Mesenchymal stem cell (in vitro differentiated cells and primary cell): ENCODE measurements around the gene IL18RAP.

Source experiments
- DNase-seq: peaks from one replicate; pipeline ENCODE4 v3.0.0-alpha.2; 2013
- H2AFZ ChIP-seq: one replicate; pipeline ENCODE4 v1.6.1; 2013; ENCODE audit warnings: low read depth, mild to moderate bottlenecking, control low read depth, inconsistent platforms, low read length, moderate library complexity
- H2AK5ac ChIP-seq: 2 replicates; pipeline ENCODE4 v1.6.1; 2013; ENCODE audit warnings: low read length, moderate library complexity, mild to moderate bottlenecking, inconsistent platforms; ENCODE audit not compliant: severe bottlenecking
- H2BK120ac ChIP-seq: one replicate; pipeline ENCODE4 v1.6.1; 2013; ENCODE audit warnings: low read depth, mild to moderate bottlenecking, inconsistent platforms, low read length, moderate library complexity
- H2BK12ac ChIP-seq, 2 experiments: one replicate each; pipeline ENCODE4 v1.6.1; 2013; ENCODE audit warnings: inconsistent platforms in 2 of 2, low read length in 2 of 2, mild to moderate bottlenecking in 2 of 2, moderate library complexity in 2 of 2, control low read depth in 1 of 2
- H2BK15ac ChIP-seq: one replicate; pipeline ENCODE4 v1.6.1; 2013; ENCODE audit warnings: mild to moderate bottlenecking, low read depth, inconsistent platforms; ENCODE audit not compliant: poor library complexity, severe bottlenecking
- H2BK5ac ChIP-seq: 2 replicates; pipeline ENCODE4 v1.6.1; 2013; ENCODE audit warnings: low read depth, mild to moderate bottlenecking, low read length, control low read depth, inconsistent platforms; ENCODE audit not compliant: poor library complexity, severe bottlenecking
- H3K14ac ChIP-seq, 2 experiments: one replicate each; pipeline ENCODE4 v1.6.1; 2013; ENCODE audit warnings: inconsistent platforms in 2 of 2, low read length in 2 of 2, control low read depth in 1 of 2, mild to moderate bottlenecking in 1 of 2, moderate library complexity in 1 of 2
- H3K18ac ChIP-seq, 2 experiments: one replicate each; pipeline ENCODE4 v1.6.1; 2013; ENCODE audit warnings: inconsistent platforms in 2 of 2, low read length in 2 of 2, control low read depth in 1 of 2, low read depth in 1 of 2, mild to moderate bottlenecking in 1 of 2
- H3K23ac ChIP-seq, 2 experiments: one replicate each; pipeline ENCODE4 v1.6.1; 2013; ENCODE audit warnings: inconsistent platforms in 2 of 2, low read length in 2 of 2, mild to moderate bottlenecking in 2 of 2, moderate library complexity in 2 of 2, control low read depth in 1 of 2
- H3K27ac ChIP-seq: 2 replicates; pipeline ENCODE4 v1.5.1; 2013; ENCODE audit warnings: mild to moderate bottlenecking, moderate library complexity, low read length, control low read depth, inconsistent platforms; ENCODE audit not compliant: poor library complexity, severe bottlenecking
- H3K27me3 ChIP-seq, 2 experiments: 2 replicates each; pipeline versions ENCODE4 v1.6.1 to v1.7.0; 2013; ENCODE audit warnings: low read length in 2 of 2, mild to moderate bottlenecking in 2 of 2, moderate library complexity in 2 of 2, control low read depth in 1 of 2, inconsistent platforms in 1 of 2; ENCODE audit not compliant: control insufficient read depth in 1 of 2, insufficient read depth in 1 of 2
- H3K36me3 ChIP-seq, 2 experiments: 2 replicates each; pipeline versions ENCODE4 v1.6.1 to v1.7.0; 2013; ENCODE audit warnings: low read length in 2 of 2, control low read depth in 1 of 2, inconsistent platforms in 1 of 2, low read depth in 1 of 2, mild to moderate bottlenecking in 1 of 2; ENCODE audit not compliant: insufficient read depth in 2 of 2, control insufficient read depth in 1 of 2
- H3K4ac ChIP-seq, 2 experiments: one replicate each; pipeline ENCODE4 v1.6.1; 2013; ENCODE audit warnings: inconsistent platforms in 2 of 2, low read length in 2 of 2, mild to moderate bottlenecking in 2 of 2, moderate library complexity in 2 of 2, control low read depth in 1 of 2, low read depth in 1 of 2
- H3K4me1 ChIP-seq: 2 replicates; pipeline ENCODE4 v1.6.1; 2013; ENCODE audit warnings: low read depth, low read length, control low read depth; ENCODE audit not compliant: control insufficient read depth, insufficient read depth
- H3K4me2 ChIP-seq: 2 replicates; pipeline ENCODE4 v1.6.1; 2013; ENCODE audit warnings: low read length, mild to moderate bottlenecking, inconsistent platforms; ENCODE audit not compliant: poor library complexity, severe bottlenecking
- H3K4me3 ChIP-seq, 2 experiments: 2 replicates each; pipeline versions ENCODE4 v1.5.1 to v1.7.0; 2013; ENCODE audit warnings: low read length in 2 of 2, mild to moderate bottlenecking in 2 of 2, control low read depth in 1 of 2, low read depth in 1 of 2; ENCODE audit not compliant: insufficient read depth in 1 of 2
- H3K79me1 ChIP-seq: replicated peaks from 2 replicates; pipeline ENCODE4 v1.6.1; 2013; ENCODE audit warnings: mild to moderate bottlenecking, control low read depth, low read length, inconsistent platforms; ENCODE audit not compliant: poor library complexity, severe bottlenecking
- H3K9ac ChIP-seq: 2 replicates; pipeline ENCODE4 v1.7.0; 2013; ENCODE audit warnings: mild to moderate bottlenecking, low read length, moderate library complexity
- H3K9me3 ChIP-seq: 2 replicates; pipeline ENCODE4 v1.7.0; 2013; ENCODE audit warnings: mild to moderate bottlenecking, low read length; ENCODE audit not compliant: control insufficient read depth
- H4K8ac ChIP-seq: one replicate; pipeline ENCODE4 v1.6.1; 2013; ENCODE audit warnings: inconsistent platforms, mild to moderate bottlenecking, low read length, moderate library complexity
- H4K91ac ChIP-seq: one replicate; pipeline ENCODE4 v1.6.1; 2013; ENCODE audit warnings: mild to moderate bottlenecking, low read length, inconsistent platforms
- WGBS: methylation state at CpG from one replicate; pipeline ENCODE4 v1.1.7; 2013; ENCODE audit warnings: mixed read lengths; 5-methylcytosine and 5-hydroxymethylcytosine counted together

Gene IL18RAP

DNA sequence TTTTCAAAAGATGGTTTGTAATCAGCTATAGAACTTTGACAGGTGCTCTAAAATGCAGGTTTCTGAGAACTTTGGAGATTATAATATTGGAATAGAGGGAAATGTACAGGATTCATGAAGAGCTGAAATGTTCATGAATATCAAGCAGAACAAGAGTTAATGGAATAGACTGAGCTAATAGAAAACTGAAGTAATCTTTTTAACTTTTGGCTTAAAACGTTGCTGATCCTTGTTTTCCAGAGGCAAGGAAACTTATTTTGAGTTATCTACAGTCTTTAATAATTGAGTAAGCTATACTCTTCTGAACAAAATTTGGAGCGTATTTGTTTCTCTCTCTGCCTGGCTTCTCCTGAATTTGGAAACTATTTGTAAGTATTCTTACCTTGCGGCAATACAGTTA, 10.8 kb upstream of the IL18RAP start:
- no peak overlapping the region for H4K8ac ChIP-seq
- no peak overlapping the region for H3K4me2 ChIP-seq
- no peak overlapping the region for H3K4ac ChIP-seq
- H3K23ac ChIP-seq: no peak overlapping the region
- peaks cover 0 to 4% of the 10 kb centered on the region in 2 experiments for H3K27me3 ChIP-seq
- H2BK15ac ChIP-seq: no peak overlapping the region
- H2BK12ac ChIP-seq: no peak overlapping the region
- WGBS: 71% methylated on average over 3 of the region's 3 CpGs
- H3K14ac ChIP-seq: no peak overlapping the region
- H2AK5ac ChIP-seq: no peak overlapping the region
- H3K36me3 ChIP-seq: no peaks in the 10 kb centered on the region
- peaks cover 10% of the 10 kb centered on the region for H3K9me3 ChIP-seq
- H3K18ac ChIP-seq: no peak overlapping the region
- H3K4me3 ChIP-seq: no peak overlapping the region
- H2BK5ac ChIP-seq: no peak overlapping the region
- no peaks in the 10 kb centered on the region for H3K4me1 ChIP-seq
- no peak overlapping the region for H2AFZ ChIP-seq
- H2BK120ac ChIP-seq: no peak overlapping the region
- H4K91ac ChIP-seq: no peak overlapping the region
- H3K27ac ChIP-seq: no peak overlapping the region
- no peaks in the 10 kb centered on the region for H3K79me1 ChIP-seq
- DNase-seq: no peak
- H3K9ac ChIP-seq: no peak overlapping the region

DNA sequence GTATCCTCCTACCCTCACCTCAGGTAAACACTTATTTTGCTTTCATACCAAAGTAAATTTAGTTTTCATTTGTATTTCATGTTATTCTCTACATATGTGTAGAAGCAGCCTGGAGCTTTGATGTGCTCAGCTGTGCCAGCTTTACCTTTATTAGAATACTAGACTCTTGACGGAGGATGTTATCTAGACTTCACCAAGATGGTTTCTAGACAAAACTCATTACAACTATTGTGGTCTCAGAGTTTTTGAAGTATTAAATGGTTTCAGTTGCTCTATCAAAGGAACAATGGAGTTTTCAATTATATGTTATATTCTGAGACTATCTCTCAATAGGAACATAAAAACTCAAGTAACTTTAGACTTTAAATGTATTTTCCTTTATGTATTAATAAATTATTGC, 5.0 kb upstream of the IL18RAP start:
- no peak overlapping the region for H3K27ac ChIP-seq
- no peaks in the 10 kb centered on the region for H3K4me1 ChIP-seq
- H3K23ac ChIP-seq: no peak overlapping the region
- no peaks in the 10 kb centered on the region for H3K79me1 ChIP-seq
- H3K27me3 ChIP-seq: peaks cover 7 to 47% of the 10 kb centered on the region in 2 experiments
- H3K9ac ChIP-seq: no peak overlapping the region
- no peak overlapping the region for H2BK15ac ChIP-seq
- H2AFZ ChIP-seq: no peak overlapping the region
- no peak overlapping the region for H3K14ac ChIP-seq
- no peak overlapping the region for H3K4me2 ChIP-seq
- no peak overlapping the region for H4K91ac ChIP-seq
- DNase-seq: no peak
- H2BK12ac ChIP-seq: no peak overlapping the region
- no peak overlapping the region for H2BK120ac ChIP-seq
- H4K8ac ChIP-seq: no peak overlapping the region
- no peak overlapping the region for H2AK5ac ChIP-seq
- H3K4ac ChIP-seq: no peak overlapping the region
- H3K18ac ChIP-seq: no peak overlapping the region
- 100% methylated on average over 1 of the region's 1 CpG for WGBS
- no peak overlapping the region for H3K4me3 ChIP-seq
- H3K36me3 ChIP-seq: no peaks in the 10 kb centered on the region
- H2BK5ac ChIP-seq: no peak overlapping the region
- no peaks in the 10 kb centered on the region for H3K9me3 ChIP-seq

DNA sequence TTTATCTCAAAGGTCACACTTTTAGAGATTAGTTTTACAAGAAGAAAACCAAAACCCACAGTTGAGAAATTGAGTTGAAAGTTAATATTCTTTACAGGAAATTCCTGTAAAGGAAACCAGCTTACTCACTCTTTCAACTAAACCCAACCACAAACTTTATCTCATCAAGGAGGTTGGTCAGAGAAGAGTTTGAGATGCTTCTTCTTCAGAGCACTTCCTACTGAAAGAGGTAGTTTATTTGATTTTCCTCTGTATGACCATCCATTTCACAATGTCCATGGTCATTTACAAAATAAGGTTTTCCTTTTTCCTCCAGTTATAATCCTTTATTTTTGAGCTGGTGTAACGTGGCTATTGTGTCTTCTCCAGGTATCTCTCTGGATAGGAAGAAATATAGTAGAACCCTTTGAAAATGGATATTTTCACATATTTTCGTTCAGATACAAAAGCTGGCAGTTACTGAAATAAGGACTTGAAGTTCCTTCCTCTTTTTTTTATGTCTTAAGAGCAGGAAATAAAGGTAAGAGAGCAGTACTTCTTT, 4.5 kb upstream of the IL18RAP start:
- Histone ChIP-seq H4K91ac (no peak overlapping the region), H3K18ac (no peak overlapping the region)
- WGBS: 60% methylated on average over 1 of the region's 2 CpGs

DNA sequence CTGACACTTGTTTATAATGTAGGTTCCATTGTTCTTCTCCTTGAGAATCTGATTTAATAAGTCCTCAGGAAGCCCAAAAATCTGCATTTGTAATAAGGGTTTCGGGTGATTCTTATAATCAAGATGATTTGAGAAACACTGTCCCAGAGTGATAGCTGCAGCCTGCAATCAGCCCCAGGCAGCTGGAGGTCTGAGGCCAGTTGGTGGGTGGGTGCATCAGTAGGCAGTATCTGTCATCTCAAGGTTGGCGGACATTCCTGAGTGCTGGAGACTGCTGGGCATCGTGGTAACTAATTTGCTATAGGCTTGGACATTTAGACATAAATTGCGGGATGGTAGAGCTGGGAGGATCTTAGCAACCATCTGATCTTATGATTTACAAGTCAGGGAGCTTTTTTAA, 2.7 kb upstream of the IL18RAP start:
- Histone ChIP-seq H2AFZ (no peak overlapping the region), H3K14ac (no peak overlapping the region), H4K91ac (no peak overlapping the region), H2BK120ac (no peak overlapping the region), H3K9ac (no peak overlapping the region), H2BK15ac (no peak overlapping the region), H3K27me3 (peaks cover 7 to 58% of the 10 kb centered on the region in 2 experiments), H4K8ac (no peak overlapping the region), H2BK5ac (no peak overlapping the region), H2BK12ac (no peak overlapping the region), H2AK5ac (no peak overlapping the region), H3K4me3 (no peak overlapping the region), H3K9me3 (no peaks in the 10 kb centered on the region), H3K4me2 (no peak overlapping the region), H3K79me1 (no peaks in the 10 kb centered on the region), H3K18ac (no peak overlapping the region), H3K4ac (no peak overlapping the region), H3K23ac (no peak overlapping the region), H3K4me1 (no peaks in the 10 kb centered on the region), H3K27ac (no peak overlapping the region), H3K36me3 (no peaks in the 10 kb centered on the region)
- DNase-seq: no peak
- WGBS: 92% methylated on average over 3 of the region's 4 CpGs

More for the DNA sequence above, 4.5 kb upstream of the IL18RAP start:
- H3K4me2 ChIP-seq: no peak overlapping the region
- no peaks in the 10 kb centered on the region for H3K9me3 ChIP-seq
- no peak overlapping the region for H4K8ac ChIP-seq
- H2BK5ac ChIP-seq: no peak overlapping the region
- H3K9ac ChIP-seq: no peak overlapping the region
- no peaks in the 10 kb centered on the region for H3K4me1 ChIP-seq
- H3K36me3 ChIP-seq: no peaks in the 10 kb centered on the region
- no peak overlapping the region for H2AFZ ChIP-seq
- H3K4me3 ChIP-seq: no peak overlapping the region
- no peak overlapping the region for H3K23ac ChIP-seq
- H3K27me3 ChIP-seq: peaks cover 7 to 51% of the 10 kb centered on the region in 2 experiments
- no peak overlapping the region for H2AK5ac ChIP-seq
- DNase-seq: peak; percentile 24
- no peaks in the 10 kb centered on the region for H3K79me1 ChIP-seq
- no peak overlapping the region for H3K14ac ChIP-seq
- no peak overlapping the region for H2BK120ac ChIP-seq
- H2BK12ac ChIP-seq: no peak overlapping the region
- H3K4ac ChIP-seq: no peak overlapping the region
- H2BK15ac ChIP-seq: no peak overlapping the region
- H3K27ac ChIP-seq: no peak overlapping the region
